ENCODE data around the gene EHF. TPM values are rescaled to one million over a fixed set of nuclear protein-coding genes. Genes with fewer than 3 reads are reported as not detected.
"Not testable (repeated sequence)": the region's sequence is repeated elsewhere in the genome, so short reads cannot be mapped to it uniquely, and the experiment has no call there.

EHF gene
- total RNA-seq, 2 donors from 2014 or later: 0.22 TPM; not detected in 1

DNA sequence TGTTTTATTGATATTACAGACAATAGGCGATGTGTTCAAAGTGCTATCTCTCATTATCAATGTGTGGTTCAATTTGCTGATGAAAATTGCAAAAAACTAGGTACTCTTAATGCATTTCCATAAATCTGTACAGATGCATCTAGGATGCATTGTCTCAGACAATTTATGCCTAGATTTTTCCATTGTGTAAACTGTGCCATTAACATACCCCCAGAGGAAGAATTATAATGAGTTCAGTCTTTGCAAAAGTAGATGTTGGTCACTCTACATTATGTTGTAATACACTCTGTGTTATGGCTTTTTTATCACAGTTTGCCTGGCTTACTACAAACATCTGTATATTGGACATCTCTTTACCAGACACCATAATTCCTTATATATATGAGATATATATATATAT, 62.5 kb downstream of the EHF start:
- no peaks in the 10 kb centered on the region for H3K36me3 ChIP-seq (ENCODE audit: control insufficient read depth, insufficient read depth, low read length)
- Mint-ChIP-seq H3K36me3 (ENCODE audit: low read depth) (no peaks in the 10 kb centered on the region), H3K27ac (no peak overlapping the region), H3K27me3 (ENCODE audit: insufficient read depth) (peaks cover 2% of the 10 kb centered on the region), H3K4me3 (no peak overlapping the region), H3K4me1 (peaks cover 13% of the 10 kb centered on the region), H3K9me3 (no peaks in the 10 kb centered on the region)
- TF ChIP-seq, protein P1, sequence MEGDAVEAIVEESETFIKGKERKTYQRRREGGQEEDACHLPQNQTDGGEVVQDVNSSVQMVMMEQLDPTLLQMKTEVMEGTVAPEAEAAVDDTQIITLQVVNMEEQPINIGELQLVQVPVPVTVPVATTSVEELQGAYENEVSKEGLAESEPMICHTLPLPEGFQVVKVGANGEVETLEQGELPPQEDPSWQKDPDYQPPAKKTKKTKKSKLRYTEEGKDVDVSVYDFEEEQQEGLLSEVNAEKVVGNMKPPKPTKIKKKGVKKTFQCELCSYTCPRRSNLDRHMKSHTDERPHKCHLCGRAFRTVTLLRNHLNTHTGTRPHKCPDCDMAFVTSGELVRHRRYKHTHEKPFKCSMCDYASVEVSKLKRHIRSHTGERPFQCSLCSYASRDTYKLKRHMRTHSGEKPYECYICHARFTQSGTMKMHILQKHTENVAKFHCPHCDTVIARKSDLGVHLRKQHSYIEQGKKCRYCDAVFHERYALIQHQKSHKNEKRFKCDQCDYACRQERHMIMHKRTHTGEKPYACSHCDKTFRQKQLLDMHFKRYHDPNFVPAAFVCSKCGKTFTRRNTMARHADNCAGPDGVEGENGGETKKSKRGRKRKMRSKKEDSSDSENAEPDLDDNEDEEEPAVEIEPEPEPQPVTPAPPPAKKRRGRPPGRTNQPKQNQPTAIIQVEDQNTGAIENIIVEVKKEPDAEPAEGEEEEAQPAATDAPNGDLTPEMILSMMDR (conservative IDR thresholded peaks at IDR 0.05): no peak
- 100% methylated on average over 1 of the region's 1 CpG for WGBS, 2 experiments (ENCODE audit: insufficient coverage in 1 of 2, insufficient read length in 1 of 2)
- H3K4me3 ChIP-seq (ENCODE audit: low read length): no peak overlapping the region
- no peak overlapping the region for H3K27ac ChIP-seq (ENCODE audit: low read depth, low read length)
- no peak overlapping the region for H3K9ac ChIP-seq (ENCODE audit: extremely low read depth, low read length, poor library complexity, severe bottlenecking)
- DNase-seq: no peak
- peaks cover 2% of the 10 kb centered on the region for H3K4me1 ChIP-seq (ENCODE audit: control insufficient read depth, insufficient read depth, low read length)
- H3K27me3 ChIP-seq (ENCODE audit: control insufficient read depth, insufficient read depth, low read length, poor library complexity, severe bottlenecking): no peaks in the 10 kb centered on the region
- H3K9me3 ChIP-seq (ENCODE audit: control insufficient read depth, low read length): no peaks in the 10 kb centered on the region

DNA sequence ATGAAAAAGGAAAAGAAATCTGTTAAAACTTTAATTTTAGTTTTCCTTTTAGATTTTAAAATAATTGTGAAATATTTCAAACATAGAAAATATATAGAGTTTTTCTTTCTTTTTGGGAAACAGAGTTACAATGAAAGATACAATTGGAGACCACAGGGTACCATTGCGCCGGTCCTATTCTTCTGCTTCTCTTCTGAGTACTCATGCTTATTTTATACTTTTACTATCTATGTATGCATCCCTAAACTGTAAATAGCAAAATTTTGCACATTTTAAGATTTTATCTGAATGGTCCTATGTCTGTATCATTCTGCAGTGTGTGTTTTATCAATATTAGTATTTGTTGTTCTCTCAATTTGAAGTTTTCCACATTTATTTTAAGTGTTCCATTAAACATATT, 65.0 kb downstream of the EHF start:
- H3K27me3 Mint-ChIP-seq (ENCODE audit: insufficient read depth): no peaks in the 10 kb centered on the region
- peaks cover 2% of the 10 kb centered on the region for H3K9me3 Mint-ChIP-seq
- H3K9me3 ChIP-seq (ENCODE audit: control insufficient read depth, low read length): no peaks in the 10 kb centered on the region
- peaks cover 11% of the 10 kb centered on the region for H3K4me1 Mint-ChIP-seq
- H3K36me3 Mint-ChIP-seq (ENCODE audit: low read depth): no peaks in the 10 kb centered on the region
- no peak overlapping the region for H3K9ac ChIP-seq (ENCODE audit: extremely low read depth, low read length, poor library complexity, severe bottlenecking)
- TF ChIP-seq, protein P1 (conservative IDR thresholded peaks at IDR 0.05): no peak
- no peak overlapping the region for H3K27ac Mint-ChIP-seq
- no peak overlapping the region for H3K4me3 ChIP-seq (ENCODE audit: low read length)
- no peak overlapping the region for H3K4me3 Mint-ChIP-seq
- DNase-seq: no peak
- H3K27ac ChIP-seq (ENCODE audit: low read depth, low read length): no peak overlapping the region
- H3K36me3 ChIP-seq (ENCODE audit: control insufficient read depth, insufficient read depth, low read length): no peaks in the 10 kb centered on the region
- WGBS, 2 experiments (ENCODE audit: insufficient coverage in 1 of 2, insufficient read length in 1 of 2): 94% methylated on average over 2 of the region's 2 CpGs; no CpG with 5 or more reads in 1 of the 2 experiments
- H3K4me1 ChIP-seq (ENCODE audit: control insufficient read depth, insufficient read depth, low read length): peaks cover 2% of the 10 kb centered on the region
- H3K27me3 ChIP-seq (ENCODE audit: control insufficient read depth, insufficient read depth, low read length, poor library complexity, severe bottlenecking): no peaks in the 10 kb centered on the region

DNA sequence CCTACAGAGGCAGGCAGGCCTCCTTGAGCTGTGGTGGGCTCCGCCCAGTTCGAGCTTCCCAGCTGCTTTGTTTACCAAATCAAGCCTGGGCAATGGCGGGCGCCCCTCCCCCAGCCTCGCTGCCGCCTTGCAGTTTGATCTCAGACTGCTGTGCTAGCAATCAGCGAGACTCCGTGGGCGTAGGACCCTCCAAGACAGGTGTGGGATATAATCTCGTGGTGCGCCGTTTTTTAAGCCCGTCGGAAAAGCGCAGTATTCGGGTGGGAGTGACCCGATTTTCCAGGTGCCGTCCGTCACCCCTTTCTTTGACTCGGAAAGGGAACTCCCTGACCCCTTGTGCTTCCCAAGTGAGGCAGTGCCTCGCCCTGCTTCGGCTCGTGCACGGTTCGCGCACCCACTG, 71.4 kb downstream of the EHF start:
- H3K27me3 ChIP-seq (ENCODE audit: control insufficient read depth, insufficient read depth, low read length, poor library complexity, severe bottlenecking); H3K27ac ChIP-seq (ENCODE audit: low read depth, low read length); DNase-seq; H3K27me3 Mint-ChIP-seq (ENCODE audit: insufficient read depth); H3K4me1 ChIP-seq (ENCODE audit: control insufficient read depth, insufficient read depth, low read length); H3K36me3 ChIP-seq (ENCODE audit: control insufficient read depth, insufficient read depth, low read length): not testable (repeated sequence)
- H3K9ac ChIP-seq (ENCODE audit: extremely low read depth, low read length, poor library complexity, severe bottlenecking): peak overlapping the region; percentile 61
- Mint-ChIP-seq H3K9me3 (peaks cover 33% of the 10 kb centered on the region), H3K36me3 (ENCODE audit: low read depth) (peaks cover 18% of the 10 kb centered on the region), H3K4me1 (peaks cover 13% of the 10 kb centered on the region), H3K4me3 (peak overlapping the region; percentile 81), H3K27ac (peak overlapping the region; percentile 96)
- peak overlapping the region; percentile 93 for H3K4me3 ChIP-seq (ENCODE audit: low read length)
- 33% methylated on average over 21 of the region's 26 CpGs; no CpG with 5 or more reads in 1 of the 2 experiments for WGBS, 2 experiments (ENCODE audit: insufficient coverage in 1 of 2, insufficient read length in 1 of 2)
- H3K9me3 ChIP-seq (ENCODE audit: control insufficient read depth, low read length): peaks cover 27% of the 10 kb centered on the region

DNA sequence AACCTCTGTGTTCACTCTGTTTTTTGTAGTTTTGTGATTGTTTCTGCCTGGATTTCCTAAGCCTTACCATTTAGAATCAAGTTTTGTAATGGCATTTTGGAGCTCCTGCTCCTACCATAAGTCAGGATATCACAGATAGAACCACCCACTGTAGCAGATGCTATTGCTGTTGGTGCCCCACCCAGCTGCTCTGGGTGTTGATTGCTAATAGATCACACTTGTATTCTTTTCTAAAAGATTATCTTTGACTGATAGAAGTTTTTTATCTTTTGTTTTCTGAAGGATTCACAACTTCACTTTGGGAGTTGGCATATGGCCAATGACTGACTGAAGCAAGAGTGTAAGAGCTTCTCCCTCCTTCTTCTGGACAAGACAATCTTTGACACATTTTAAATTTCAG, 76.0 kb downstream of the EHF start:
- peaks cover 15% of the 10 kb centered on the region for H3K4me1 Mint-ChIP-seq
- no peaks in the 10 kb centered on the region for H3K27me3 Mint-ChIP-seq (ENCODE audit: insufficient read depth)
- H3K27ac ChIP-seq (ENCODE audit: low read depth, low read length): no peak overlapping the region
- peak overlapping the region; percentile 16 for H3K4me3 ChIP-seq (ENCODE audit: low read length)
- H3K9me3 ChIP-seq (ENCODE audit: control insufficient read depth, low read length): peaks cover 60% of the 10 kb centered on the region
- no peak overlapping the region for H3K4me3 Mint-ChIP-seq
- DNase-seq: peak; percentile 53
- peaks cover 44% of the 10 kb centered on the region for H3K36me3 Mint-ChIP-seq (ENCODE audit: low read depth)
- H3K27ac Mint-ChIP-seq: no peak overlapping the region
- H3K27me3 ChIP-seq (ENCODE audit: control insufficient read depth, insufficient read depth, low read length, poor library complexity, severe bottlenecking): no peaks in the 10 kb centered on the region
- H3K4me1 ChIP-seq (ENCODE audit: control insufficient read depth, insufficient read depth, low read length): peaks cover 3% of the 10 kb centered on the region
- TF ChIP-seq, protein P1 (conservative IDR thresholded peaks at IDR 0.05): no peak
- peaks cover 53% of the 10 kb centered on the region for H3K9me3 Mint-ChIP-seq
- H3K36me3 ChIP-seq (ENCODE audit: control insufficient read depth, insufficient read depth, low read length): peaks cover 10% of the 10 kb centered on the region
- H3K9ac ChIP-seq (ENCODE audit: extremely low read depth, low read length, poor library complexity, severe bottlenecking): no peak overlapping the region
